Stimulated activated naive CD4-positive, alpha-beta T cell (primary cell): ENCODE data around the gene MSH2.
"Not testable (repeated sequence)": the region's sequence is repeated elsewhere in the genome, so short reads cannot be mapped to it uniquely, and the experiment has no call there.

Experiments
- DNase-seq, 6 experiments: peaks; one replicate each; lab custom pipeline; 2025; lab: John Stamatoyannopoulos, UW

Gene MSH2

GRCh38 chr2:47484396-47484795 lies 81.4 kb downstream of the MSH2 start:
- no peak for DNase-seq

GRCh38 chr2:47485177-47485576 lies 82.2 kb downstream of the MSH2 start:
- DNase-seq, result no peak

- DNase-seq, result no peak
These were observed 82.9 kb downstream of the MSH2 start for GRCh38 chr2:47485751-47486300.

- no peak for DNase-seq
These were observed 84.0 kb downstream of the MSH2 start for GRCh38 chr2:47486841-47487497.

GRCh38 chr2:47487498-47487875 lies 84.5 kb downstream of the MSH2 start:
- DNase-seq, result no peak

- no peak for DNase-seq
These were observed 86.1 kb downstream of the MSH2 start for GRCh38 chr2:47488870-47489584.

- no peak for DNase-seq
These were observed 87.5 kb downstream of the MSH2 start for GRCh38 chr2:47490406-47490805.

- no peak for DNase-seq
These were observed 90.5 kb downstream of the MSH2 start for GRCh38 chr2:47493317-47494035.

- no peak for DNase-seq
These were observed 91.5 kb downstream of the MSH2 start for GRCh38 chr2:47494267-47495130.

- DNase-seq, result no peak
These were observed 95.0 kb downstream of the MSH2 start for GRCh38 chr2:47497843-47498460.

- DNase-seq, result no peak
These were observed 96.1 kb downstream of the MSH2 start for GRCh38 chr2:47499093-47499492.

- DNase-seq, result no peak
These were observed 96.8 kb downstream of the MSH2 start for GRCh38 chr2:47499621-47500309.

GRCh38 chr2:47501374-47502200 lies 98.6 kb downstream of the MSH2 start:
- DNase-seq, result no peak

- DNase-seq, result not testable (repeated sequence)
These were observed 99.5 kb downstream of the MSH2 start for GRCh38 chr2:47502498-47502897.

- no peak for DNase-seq
These were observed 100.6 kb downstream of the MSH2 start for GRCh38 chr2:47503481-47504070.

- DNase-seq, result no peak
These were observed 101.3 kb downstream of the MSH2 start for GRCh38 chr2:47504174-47504810.

- DNase-seq, result no peak
These were observed 103.1 kb downstream of the MSH2 start for GRCh38 chr2:47506024-47506423.

GRCh38 chr2:47506436-47506835 lies 103.5 kb downstream of the MSH2 start:
- DNase-seq, result no peak

- no peak for DNase-seq
These were observed 105.1 kb downstream of the MSH2 start for GRCh38 chr2:47508080-47508479.
